Brain microvascular endothelial cell (primary cell): ENCODE results near the gene PRR3.

Source experiments
- DNase-seq: peaks from one replicate; pipeline ENCODE4 v3.0.0-alpha.2; 2020
- H3K27ac ChIP-seq: fragments of 250-450 bp; sonication (Bioruptor Pico); 2 replicates; pipeline ENCODE4 v1.5.1; 2020; ENCODE audit warnings: mild to moderate bottlenecking, moderate library complexity
- H3K27me3 ChIP-seq: fragments of 250-450 bp; sonication (Bioruptor Pico); replicated peaks from 2 replicates; pipeline ENCODE4 v1.5.1; 2020; ENCODE audit warnings: mild to moderate bottlenecking
- H3K36me3 ChIP-seq: fragments of 250-450 bp; sonication (Bioruptor Pico); replicated peaks from 2 replicates; pipeline ENCODE4 v1.5.1; 2020; ENCODE audit warnings: mild to moderate bottlenecking
- H3K4me3 ChIP-seq: 2 replicates; pipeline ENCODE4 v1.5.1; 2011; ENCODE audit warnings: low read depth, mild to moderate bottlenecking, control low read depth, low read length, moderate library complexity
- in situ Hi-C: cut with HindIII; loops from 2 replicates; pipeline ENCODE4 v1.10.0; 2017; ENCODE audit warnings: low sequenced_read_pairs, low pct_ligation_motif_present
- TF ChIP-seq, protein P1 (sequence below): IDR thresholded peaks from 2 replicates; pipeline ENCODE4 v1.5.1; 2011; ENCODE audit warnings: low read depth, mild to moderate bottlenecking, moderate library complexity, low read length, control low read depth, inconsistent platforms; ENCODE audit errors: missing control alignments

Gene PRR3

DNA sequence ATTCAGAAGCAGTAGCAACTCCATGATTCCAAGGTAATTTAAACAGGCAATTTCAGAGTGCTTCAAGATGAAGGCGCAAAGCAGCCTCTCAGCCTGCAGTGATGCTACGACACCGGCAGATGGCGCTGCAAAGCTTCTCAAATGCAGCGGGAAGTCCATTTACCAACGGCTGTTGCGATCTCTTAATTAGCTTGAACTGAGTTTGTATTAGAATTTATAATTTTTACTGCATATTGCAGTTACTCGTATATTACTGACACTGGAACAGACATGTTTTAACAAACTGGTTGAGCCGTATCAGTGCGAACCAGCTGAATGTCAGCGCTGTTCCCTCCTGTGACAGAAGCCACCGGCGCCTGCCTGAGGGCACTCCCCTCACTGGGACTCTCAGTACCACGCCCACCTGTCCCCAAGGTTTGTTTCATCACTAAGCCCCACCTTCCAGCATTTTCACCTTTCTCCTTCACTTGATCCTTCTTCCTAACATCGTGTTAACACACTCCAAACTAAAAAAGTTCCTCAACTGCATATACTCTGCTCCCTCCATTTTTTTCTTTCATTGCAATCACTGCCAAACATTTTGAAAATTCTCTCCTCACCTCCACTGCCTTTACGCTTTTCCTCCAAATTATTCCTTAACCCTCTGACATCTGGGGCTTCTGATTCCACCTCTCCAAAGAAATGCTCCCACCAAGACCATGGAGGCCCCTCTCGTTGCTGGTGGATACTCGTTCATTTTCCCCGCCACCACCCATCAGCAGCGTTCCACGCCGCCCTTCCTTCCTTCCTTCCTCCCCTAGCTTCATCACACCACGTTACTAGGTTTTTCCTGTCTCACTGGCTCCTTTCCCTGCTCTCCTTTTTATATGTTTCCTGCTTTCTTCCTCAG lies 15.3 kb upstream of the PRR3 start:
- no peaks in the 10 kb centered on the region for H3K27me3 ChIP-seq
- peaks cover 11% of the 10 kb centered on the region for H3K36me3 ChIP-seq
- TF ChIP-seq, protein P1, sequence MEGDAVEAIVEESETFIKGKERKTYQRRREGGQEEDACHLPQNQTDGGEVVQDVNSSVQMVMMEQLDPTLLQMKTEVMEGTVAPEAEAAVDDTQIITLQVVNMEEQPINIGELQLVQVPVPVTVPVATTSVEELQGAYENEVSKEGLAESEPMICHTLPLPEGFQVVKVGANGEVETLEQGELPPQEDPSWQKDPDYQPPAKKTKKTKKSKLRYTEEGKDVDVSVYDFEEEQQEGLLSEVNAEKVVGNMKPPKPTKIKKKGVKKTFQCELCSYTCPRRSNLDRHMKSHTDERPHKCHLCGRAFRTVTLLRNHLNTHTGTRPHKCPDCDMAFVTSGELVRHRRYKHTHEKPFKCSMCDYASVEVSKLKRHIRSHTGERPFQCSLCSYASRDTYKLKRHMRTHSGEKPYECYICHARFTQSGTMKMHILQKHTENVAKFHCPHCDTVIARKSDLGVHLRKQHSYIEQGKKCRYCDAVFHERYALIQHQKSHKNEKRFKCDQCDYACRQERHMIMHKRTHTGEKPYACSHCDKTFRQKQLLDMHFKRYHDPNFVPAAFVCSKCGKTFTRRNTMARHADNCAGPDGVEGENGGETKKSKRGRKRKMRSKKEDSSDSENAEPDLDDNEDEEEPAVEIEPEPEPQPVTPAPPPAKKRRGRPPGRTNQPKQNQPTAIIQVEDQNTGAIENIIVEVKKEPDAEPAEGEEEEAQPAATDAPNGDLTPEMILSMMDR, result peak; percentile 99
- in situ Hi-C loops, result no loop called here
- H3K27ac ChIP-seq, result no peak overlapping the region
- DNase-seq, result peak; percentile 73
- peak overlapping the region; percentile 39 for H3K4me3 ChIP-seq

GRCh38 chr6:30542404-30542725 lies 14.7 kb upstream of the PRR3 start:
- no peak overlapping the region for H3K27ac ChIP-seq
- H3K27me3 ChIP-seq, result no peaks in the 10 kb centered on the region
- in situ Hi-C loops, result no loop called here
- H3K36me3 ChIP-seq, result peaks cover 17% of the 10 kb centered on the region
- TF ChIP-seq, protein P1, result no peak
- no peak for DNase-seq
- no peak overlapping the region for H3K4me3 ChIP-seq

- DNase-seq, result peak; percentile 28
- TF ChIP-seq, protein P1, result peak; percentile 39
- Histone ChIP-seq H3K27ac (no peak overlapping the region), H3K27me3 (no peaks in the 10 kb centered on the region), H3K36me3 (peaks cover 19% of the 10 kb centered on the region), H3K4me3 (no peak overlapping the region)
- in situ Hi-C loops, result no loop called here
Measured at GRCh38 chr6:30542915-30543314, 14.2 kb upstream of the PRR3 start.

DNA sequence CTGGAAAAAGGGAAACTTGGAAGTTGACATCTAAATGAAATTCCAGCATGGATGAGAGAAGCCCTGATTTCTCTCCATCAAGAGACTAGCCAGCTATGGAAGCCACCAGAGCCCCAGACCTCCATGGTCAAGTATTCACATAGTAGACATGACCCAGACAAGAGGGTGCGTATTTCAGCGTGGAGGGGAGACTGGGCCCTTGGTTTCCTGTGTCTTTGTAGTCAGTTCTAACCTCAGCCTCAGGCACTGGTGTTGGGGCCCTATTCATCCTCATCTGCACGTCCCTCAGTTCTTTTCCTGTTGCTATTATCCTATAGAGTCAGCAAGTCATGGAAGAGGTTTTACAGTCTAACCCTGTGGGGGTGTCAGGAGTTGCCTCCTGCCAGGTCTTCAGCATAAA lies 13.3 kb upstream of the PRR3 start:
- no peak for DNase-seq
- Histone ChIP-seq H3K4me3 (no peak overlapping the region), H3K27me3 (no peaks in the 10 kb centered on the region), H3K27ac (no peak overlapping the region), H3K36me3 (peaks cover 22% of the 10 kb centered on the region)
- in situ Hi-C loops, result no loop called here
- TF ChIP-seq, protein P1, result no peak

- DNase-seq, result peak; percentile 57
- TF ChIP-seq, protein P1, result peak; percentile 72
- H3K4me3 ChIP-seq, result no peak overlapping the region
- H3K27ac ChIP-seq, result no peak overlapping the region
- in situ Hi-C loops, result no loop called here
- H3K36me3 ChIP-seq, result peaks cover 25% of the 10 kb centered on the region
- H3K27me3 ChIP-seq, result no peaks in the 10 kb centered on the region
Measured at GRCh38 chr6:30544666-30545272, 12.3 kb upstream of the PRR3 start.
